Keratinocyte (primary cell): ENCODE measurements around the gene PARD3B.

Experiments
- EZH2 ChIP-seq: IDR thresholded peaks from one replicate; pipeline ENCODE4 v1.6.1; 2012; ENCODE audit warnings: inconsistent platforms, mild to moderate bottlenecking, low read length, moderate library complexity
- TF ChIP-seq, protein P1 (sequence below), 3 experiments: IDR thresholded peaks in 1 of 3; conservative IDR thresholded peaks in 1 of 3; optimal IDR thresholded peaks in 1 of 3; 2 replicates in 2 of 3; 3 replicates in 1 of 3; pipeline versions ENCODE3 to v1.5.1; 2011; ENCODE audit warnings: low read length in 3 of 3, mild to moderate bottlenecking in 3 of 3, moderate library complexity in 2 of 3, control low read depth in 1 of 3, inconsistent platforms in 1 of 3; ENCODE audit not compliant: insufficient read depth in 2 of 3; ENCODE audit errors: extremely low read depth in 1 of 3

DNA sequence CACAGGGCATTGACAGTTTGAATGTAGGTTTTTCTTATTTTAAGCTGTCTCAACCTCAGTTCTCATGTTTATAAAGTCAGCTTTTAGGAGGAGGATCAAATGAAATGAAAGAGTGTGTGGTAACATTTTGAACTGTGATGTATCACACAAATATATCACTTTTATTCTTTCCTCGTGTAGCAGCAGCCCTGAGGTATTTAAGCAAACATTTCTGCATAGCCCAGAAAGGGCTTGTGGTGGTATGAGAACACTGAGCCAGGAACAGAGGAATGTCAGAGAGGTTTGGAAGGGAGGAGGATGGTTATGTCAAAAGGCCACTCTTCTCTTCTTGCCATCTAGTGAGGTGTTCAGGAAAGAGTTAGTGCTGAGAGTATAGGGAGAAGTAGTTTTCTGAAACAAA, 150.2 kb downstream of the PARD3B start:
- TF ChIP-seq, protein P1, sequence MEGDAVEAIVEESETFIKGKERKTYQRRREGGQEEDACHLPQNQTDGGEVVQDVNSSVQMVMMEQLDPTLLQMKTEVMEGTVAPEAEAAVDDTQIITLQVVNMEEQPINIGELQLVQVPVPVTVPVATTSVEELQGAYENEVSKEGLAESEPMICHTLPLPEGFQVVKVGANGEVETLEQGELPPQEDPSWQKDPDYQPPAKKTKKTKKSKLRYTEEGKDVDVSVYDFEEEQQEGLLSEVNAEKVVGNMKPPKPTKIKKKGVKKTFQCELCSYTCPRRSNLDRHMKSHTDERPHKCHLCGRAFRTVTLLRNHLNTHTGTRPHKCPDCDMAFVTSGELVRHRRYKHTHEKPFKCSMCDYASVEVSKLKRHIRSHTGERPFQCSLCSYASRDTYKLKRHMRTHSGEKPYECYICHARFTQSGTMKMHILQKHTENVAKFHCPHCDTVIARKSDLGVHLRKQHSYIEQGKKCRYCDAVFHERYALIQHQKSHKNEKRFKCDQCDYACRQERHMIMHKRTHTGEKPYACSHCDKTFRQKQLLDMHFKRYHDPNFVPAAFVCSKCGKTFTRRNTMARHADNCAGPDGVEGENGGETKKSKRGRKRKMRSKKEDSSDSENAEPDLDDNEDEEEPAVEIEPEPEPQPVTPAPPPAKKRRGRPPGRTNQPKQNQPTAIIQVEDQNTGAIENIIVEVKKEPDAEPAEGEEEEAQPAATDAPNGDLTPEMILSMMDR (optimal IDR thresholded peaks at IDR 0.05 in 1 of 3, IDR thresholded peaks at IDR 0.05 in 1 of 3, conservative IDR thresholded peaks at IDR 0.05 in 1 of 3; ENCODE audit: extremely low read depth in 1 of 3, insufficient read depth in 2 of 3, low read length in 3 of 3), result no peak
- TF ChIP-seq EZH2, result no peak
